Type B pancreatic cell (in vitro differentiated cells): ENCODE data around the gene ACKR2. TPM values are rescaled to one million over a fixed set of nuclear protein-coding genes. Genes with fewer than 3 reads are reported as not detected.

Experiments
- DNase-seq: peaks from one replicate; pipeline ENCODE4 v3.0.0; 2021; ENCODE audit warnings: mixed read lengths; ENCODE audit not compliant: unreplicated experiment; ENCODE audit errors: extremely low spot score
- H3K27ac Mint-ChIP-seq: 2 replicates; pipeline ENCODE4 v1.8.0; 2021; ENCODE audit warnings: mild to moderate bottlenecking, mixed read lengths
- H3K27me3 Mint-ChIP-seq: 2 replicates; pipeline ENCODE4 v1.8.0; 2021; ENCODE audit warnings: mixed read lengths
- H3K36me3 Mint-ChIP-seq: 2 replicates; pipeline ENCODE4 v1.8.0; 2021; ENCODE audit warnings: mixed read lengths
- H3K4me1 Mint-ChIP-seq: one replicate; pipeline ENCODE4 v1.8.0; 2021; ENCODE audit warnings: mixed read lengths; ENCODE audit not compliant: unreplicated experiment
- H3K4me3 Mint-ChIP-seq: 2 replicates; pipeline ENCODE4 v1.8.0; 2021; ENCODE audit warnings: mild to moderate bottlenecking, mixed read lengths
- H3K9me3 Mint-ChIP-seq: 2 replicates; pipeline ENCODE4 v1.8.0; 2021; ENCODE audit warnings: mixed read lengths
- total RNA-seq: library from RNA; stranded (reverse); gene quantifications from 2 replicates; pipeline ENCODE4 v1.2.1, GENCODE V29; 2021; ENCODE audit warnings: low replicate concordance
- TF ChIP-seq, protein P1 (sequence below): fragments of 200-600 bp; sonication (generic); conservative IDR thresholded peaks from 2 replicates; pipeline ENCODE4 v1.5.0; 2021; ENCODE audit warnings: antibody characterized with exemption, mild to moderate bottlenecking

The ACKR2 gene
- total RNA-seq, 1 donor from 2014 or later, result 3.5 TPM

DNA sequence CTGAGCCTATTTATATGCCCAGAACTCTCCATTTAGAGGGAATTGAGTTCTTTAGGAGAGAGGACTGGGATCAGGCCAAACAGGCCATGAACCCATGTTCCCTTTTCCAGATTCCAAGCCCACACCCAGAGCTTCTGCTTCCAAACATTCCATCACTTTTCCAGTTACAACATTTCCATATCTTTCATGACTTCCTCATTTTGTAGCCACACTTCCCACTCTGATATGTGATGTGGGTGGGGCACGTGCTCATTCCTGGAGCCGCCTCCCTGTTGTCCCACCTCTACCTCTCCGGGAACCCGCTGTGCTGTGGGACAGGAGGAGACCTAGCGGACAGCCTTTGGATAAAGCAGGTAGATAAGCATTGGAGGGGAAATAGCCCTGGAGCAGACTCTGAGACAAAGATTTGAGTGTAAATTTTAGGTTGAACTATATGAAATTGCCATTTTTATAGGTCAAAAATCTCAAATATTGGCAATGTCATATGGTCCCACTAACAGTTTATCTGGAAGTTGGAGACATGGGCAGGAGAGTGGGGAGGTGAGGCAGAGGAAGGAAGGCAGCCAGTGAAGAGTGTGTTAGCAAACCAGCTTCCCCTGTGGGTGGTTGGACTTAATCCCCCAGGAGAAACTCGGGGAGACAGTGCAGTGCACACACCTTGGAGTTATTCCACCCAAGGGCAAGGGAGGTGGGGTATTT, 34.6 kb downstream of the ACKR2 start:
- Mint-ChIP-seq H3K27me3 (peaks cover 8% of the 10 kb centered on the region), H3K4me1 (peaks cover 25% of the 10 kb centered on the region), H3K9me3 (no peaks in the 10 kb centered on the region), H3K27ac (no peak overlapping the region), H3K4me3 (no peak overlapping the region), H3K36me3 (no peaks in the 10 kb centered on the region)
- no peak for DNase-seq
- TF ChIP-seq, protein P1, sequence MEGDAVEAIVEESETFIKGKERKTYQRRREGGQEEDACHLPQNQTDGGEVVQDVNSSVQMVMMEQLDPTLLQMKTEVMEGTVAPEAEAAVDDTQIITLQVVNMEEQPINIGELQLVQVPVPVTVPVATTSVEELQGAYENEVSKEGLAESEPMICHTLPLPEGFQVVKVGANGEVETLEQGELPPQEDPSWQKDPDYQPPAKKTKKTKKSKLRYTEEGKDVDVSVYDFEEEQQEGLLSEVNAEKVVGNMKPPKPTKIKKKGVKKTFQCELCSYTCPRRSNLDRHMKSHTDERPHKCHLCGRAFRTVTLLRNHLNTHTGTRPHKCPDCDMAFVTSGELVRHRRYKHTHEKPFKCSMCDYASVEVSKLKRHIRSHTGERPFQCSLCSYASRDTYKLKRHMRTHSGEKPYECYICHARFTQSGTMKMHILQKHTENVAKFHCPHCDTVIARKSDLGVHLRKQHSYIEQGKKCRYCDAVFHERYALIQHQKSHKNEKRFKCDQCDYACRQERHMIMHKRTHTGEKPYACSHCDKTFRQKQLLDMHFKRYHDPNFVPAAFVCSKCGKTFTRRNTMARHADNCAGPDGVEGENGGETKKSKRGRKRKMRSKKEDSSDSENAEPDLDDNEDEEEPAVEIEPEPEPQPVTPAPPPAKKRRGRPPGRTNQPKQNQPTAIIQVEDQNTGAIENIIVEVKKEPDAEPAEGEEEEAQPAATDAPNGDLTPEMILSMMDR, result no peak

DNA sequence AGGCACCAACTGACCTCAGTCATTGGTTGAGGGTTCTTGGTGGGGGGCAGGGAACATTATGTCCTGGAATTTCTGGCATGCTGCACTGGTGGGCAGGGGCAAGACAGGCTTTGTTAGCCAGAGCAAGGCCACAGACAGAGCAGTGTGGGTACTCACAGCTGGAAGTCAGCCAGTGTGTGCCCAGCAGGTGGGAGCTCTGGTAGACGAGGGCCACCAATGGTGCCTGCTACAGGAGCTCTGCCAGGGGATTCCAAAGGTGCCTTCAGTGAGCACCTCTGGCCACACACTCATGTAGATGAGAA, 35.1 kb downstream of the ACKR2 start:
- Mint-ChIP-seq H3K36me3 (no peaks in the 10 kb centered on the region), H3K27ac (no peak overlapping the region), H3K9me3 (no peaks in the 10 kb centered on the region), H3K4me3 (no peak overlapping the region), H3K4me1 (peaks cover 25% of the 10 kb centered on the region), H3K27me3 (peaks cover 5% of the 10 kb centered on the region)
- DNase-seq, result no peak
- TF ChIP-seq, protein P1, result no peak

DNA sequence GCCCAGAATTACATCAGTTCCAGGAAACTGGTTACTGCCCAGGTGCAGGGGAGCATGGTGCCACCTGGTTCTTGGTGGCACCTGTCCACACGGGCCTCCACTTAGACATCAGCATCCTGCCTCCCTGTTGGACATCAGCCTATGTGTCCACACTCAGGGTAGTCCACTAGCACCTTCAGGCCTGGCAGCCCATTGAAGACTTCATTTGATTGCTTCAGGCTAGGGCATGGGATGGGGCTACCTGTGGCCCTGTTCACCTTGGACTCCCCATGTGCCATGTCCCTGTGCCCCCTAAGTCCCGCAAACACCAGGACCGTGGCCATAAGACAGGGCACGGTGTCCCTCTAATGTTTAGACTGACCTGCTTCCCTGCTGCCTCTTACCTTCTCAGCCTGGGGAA, 35.6 kb downstream of the ACKR2 start:
- TF ChIP-seq, protein P1, result no peak
- peaks cover under 1% of the 10 kb centered on the region for H3K27me3 Mint-ChIP-seq
- no peaks in the 10 kb centered on the region for H3K9me3 Mint-ChIP-seq
- H3K4me3 Mint-ChIP-seq, result no peak overlapping the region
- H3K4me1 Mint-ChIP-seq, result peaks cover 21% of the 10 kb centered on the region
- H3K36me3 Mint-ChIP-seq, result no peaks in the 10 kb centered on the region
- H3K27ac Mint-ChIP-seq, result no peak overlapping the region
- DNase-seq, result no peak

DNA sequence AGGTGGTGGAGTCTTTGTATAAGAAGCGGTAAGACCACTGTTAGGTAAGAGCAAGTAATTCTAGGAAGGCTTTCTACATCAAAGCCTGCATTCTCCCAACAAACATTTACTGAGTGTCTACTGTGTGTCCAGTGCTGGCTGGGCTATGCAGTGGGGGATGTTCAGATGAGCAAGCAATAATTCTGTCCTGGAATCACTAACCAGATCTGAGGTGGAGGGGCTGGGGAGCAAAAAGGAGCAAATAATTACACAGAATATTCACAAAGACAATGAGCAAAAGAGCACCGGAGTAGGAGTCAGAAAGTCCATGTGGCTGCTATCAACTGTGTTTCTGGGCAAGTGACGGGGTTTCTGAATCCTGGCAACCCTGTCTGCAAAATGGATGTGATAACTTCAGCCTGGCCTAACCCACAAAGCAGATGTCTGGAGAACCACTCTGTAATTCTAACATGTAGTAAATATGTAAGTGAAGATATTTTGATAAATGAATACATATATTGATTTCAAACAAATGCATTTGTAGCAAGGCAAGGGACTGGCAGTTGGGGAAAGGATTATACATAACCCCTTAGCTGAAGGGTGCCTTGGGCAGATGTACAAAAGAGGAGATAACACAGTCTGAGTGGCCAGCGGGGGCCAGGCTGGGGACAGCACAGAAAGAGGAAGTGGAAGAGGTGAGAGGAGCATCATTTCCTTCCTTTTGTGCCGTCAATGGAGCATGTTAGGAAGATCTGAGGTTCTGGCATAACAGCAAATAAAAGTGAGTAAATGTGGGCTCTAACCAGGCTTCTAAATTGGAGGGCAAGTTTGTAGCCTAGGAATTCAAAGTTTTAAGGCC, 37.7 kb downstream of the ACKR2 start:
- no peaks in the 10 kb centered on the region for H3K36me3 Mint-ChIP-seq
- H3K4me1 Mint-ChIP-seq, result peaks cover 23% of the 10 kb centered on the region
- TF ChIP-seq, protein P1, result no peak
- no peak for DNase-seq
- H3K27me3 Mint-ChIP-seq, result no peaks in the 10 kb centered on the region
- H3K4me3 Mint-ChIP-seq, result no peak overlapping the region
- H3K9me3 Mint-ChIP-seq, result no peaks in the 10 kb centered on the region
- H3K27ac Mint-ChIP-seq, result peak overlapping the region; percentile 92

DNA sequence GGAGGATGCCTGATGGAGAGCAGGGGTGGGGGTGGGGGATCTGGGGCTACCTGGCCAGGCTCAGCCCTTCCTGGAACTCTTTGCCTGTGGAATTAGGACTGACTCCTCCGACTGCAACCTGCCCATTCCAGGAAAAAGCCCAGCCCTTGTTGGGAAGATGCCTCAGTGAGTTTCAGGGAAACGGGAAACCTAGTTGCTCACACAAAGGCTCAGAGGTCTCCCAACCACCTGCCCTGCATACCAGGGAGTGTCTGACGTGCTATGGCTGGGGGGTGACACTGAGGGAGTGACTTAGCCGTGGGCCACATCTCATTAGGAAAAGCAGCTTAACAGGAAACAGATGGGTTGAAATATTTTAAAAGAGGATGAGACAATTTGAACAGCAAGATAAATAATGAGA, 38.5 kb downstream of the ACKR2 start:
- H3K36me3 Mint-ChIP-seq, result no peaks in the 10 kb centered on the region
- H3K4me1 Mint-ChIP-seq, result peaks cover 32% of the 10 kb centered on the region
- no peaks in the 10 kb centered on the region for H3K27me3 Mint-ChIP-seq
- no peaks in the 10 kb centered on the region for H3K9me3 Mint-ChIP-seq
- H3K27ac Mint-ChIP-seq, result peak overlapping the region; percentile 92
- TF ChIP-seq, protein P1, result no peak
- peak overlapping the region; percentile 11 for H3K4me3 Mint-ChIP-seq
- DNase-seq, result peak; percentile 45
